Ovary (tissue), 3 donors: ENCODE results near the gene P2RY8.

ENCODE experiments used
- EP300 ChIP-seq: sonication (generic); formaldehyde crosslinking; IDR thresholded peaks from one replicate; pipeline ENCODE4 v1.6.1; 2017; ENCODE audit warnings: antibody characterized with exemption
- POLR2A ChIP-seq: fragments of 450-650 bp; IDR thresholded peaks from one replicate; pipeline ENCODE4 v1.6.1; 2017; ENCODE audit warnings: antibody characterized with exemption, mild to moderate bottlenecking, moderate library complexity
- TF ChIP-seq, protein P1 (sequence below), 3 donors: fragments of 450-650 bp in 2 of 3; fragments of 200-600 bp in 1 of 3; IDR thresholded peaks; one replicate each; pipeline versions ENCODE4 v1.5.1 to v1.8.0; 2016 to 2022; ENCODE audit warnings: antibody characterized with exemption in 3 of 3, mild to moderate bottlenecking in 1 of 3
- donor health status: DM: no; HTN: no; CAD: no.

DNA sequence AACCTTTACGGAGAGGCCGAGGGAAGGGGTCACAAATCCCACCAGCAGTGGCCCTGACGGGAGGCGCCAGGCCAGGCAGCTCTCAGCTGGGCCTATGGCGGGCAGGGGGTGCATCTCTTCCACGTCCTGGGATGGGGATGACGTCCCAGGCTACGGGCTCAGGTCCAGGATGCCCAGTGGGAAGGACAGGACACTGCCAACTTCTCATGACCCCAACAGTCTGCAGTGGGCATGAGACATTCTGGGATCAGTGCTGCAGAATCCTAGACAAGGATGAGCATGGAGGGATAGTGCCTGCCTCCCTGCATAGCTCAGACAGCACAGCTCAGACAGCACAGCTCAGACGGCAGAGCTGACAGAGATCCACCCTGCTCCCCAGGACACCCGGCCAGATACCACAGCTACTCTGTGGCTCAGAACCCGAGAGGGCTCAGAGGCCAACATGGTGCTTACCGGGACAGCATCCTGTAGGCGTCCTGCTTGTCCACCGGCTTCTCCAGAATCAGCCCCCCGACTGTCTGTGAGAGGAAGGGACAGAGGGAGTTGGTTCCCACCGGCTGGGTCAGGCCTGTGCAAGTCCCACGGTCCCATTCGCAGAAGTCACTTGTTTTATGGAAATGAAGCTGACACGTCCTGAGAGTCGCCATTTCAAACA, 101.6 kb downstream of the P2RY8 start:
- TF ChIP-seq, protein P1, sequence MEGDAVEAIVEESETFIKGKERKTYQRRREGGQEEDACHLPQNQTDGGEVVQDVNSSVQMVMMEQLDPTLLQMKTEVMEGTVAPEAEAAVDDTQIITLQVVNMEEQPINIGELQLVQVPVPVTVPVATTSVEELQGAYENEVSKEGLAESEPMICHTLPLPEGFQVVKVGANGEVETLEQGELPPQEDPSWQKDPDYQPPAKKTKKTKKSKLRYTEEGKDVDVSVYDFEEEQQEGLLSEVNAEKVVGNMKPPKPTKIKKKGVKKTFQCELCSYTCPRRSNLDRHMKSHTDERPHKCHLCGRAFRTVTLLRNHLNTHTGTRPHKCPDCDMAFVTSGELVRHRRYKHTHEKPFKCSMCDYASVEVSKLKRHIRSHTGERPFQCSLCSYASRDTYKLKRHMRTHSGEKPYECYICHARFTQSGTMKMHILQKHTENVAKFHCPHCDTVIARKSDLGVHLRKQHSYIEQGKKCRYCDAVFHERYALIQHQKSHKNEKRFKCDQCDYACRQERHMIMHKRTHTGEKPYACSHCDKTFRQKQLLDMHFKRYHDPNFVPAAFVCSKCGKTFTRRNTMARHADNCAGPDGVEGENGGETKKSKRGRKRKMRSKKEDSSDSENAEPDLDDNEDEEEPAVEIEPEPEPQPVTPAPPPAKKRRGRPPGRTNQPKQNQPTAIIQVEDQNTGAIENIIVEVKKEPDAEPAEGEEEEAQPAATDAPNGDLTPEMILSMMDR (IDR thresholded peaks at IDR 0.05) = no peak
- no peak for TF ChIP-seq POLR2A
- no peak for TF ChIP-seq EP300
